GM21526 (cell line): ENCODE measurements around the gene RAE1.

ENCODE experiments used
- ATAC-seq: cut with Tn5 transposase; IDR thresholded peaks from one replicate; pipeline ENCODE4 v1.9.1; 2021; ENCODE audit warnings: moderate library complexity; ENCODE audit not compliant: unreplicated experiment, low FRiP score

RAE1 gene

GRCh38 chr20:57385940-57386339 lies 34.9 kb downstream of the RAE1 start:
- no peak for ATAC-seq

GRCh38 chr20:57386762-57387161 lies 35.7 kb downstream of the RAE1 start:
- no peak for ATAC-seq

- ATAC-seq: no peak
Observed at GRCh38 chr20:57387463-57387862, 36.4 kb downstream of the RAE1 start.

DNA sequence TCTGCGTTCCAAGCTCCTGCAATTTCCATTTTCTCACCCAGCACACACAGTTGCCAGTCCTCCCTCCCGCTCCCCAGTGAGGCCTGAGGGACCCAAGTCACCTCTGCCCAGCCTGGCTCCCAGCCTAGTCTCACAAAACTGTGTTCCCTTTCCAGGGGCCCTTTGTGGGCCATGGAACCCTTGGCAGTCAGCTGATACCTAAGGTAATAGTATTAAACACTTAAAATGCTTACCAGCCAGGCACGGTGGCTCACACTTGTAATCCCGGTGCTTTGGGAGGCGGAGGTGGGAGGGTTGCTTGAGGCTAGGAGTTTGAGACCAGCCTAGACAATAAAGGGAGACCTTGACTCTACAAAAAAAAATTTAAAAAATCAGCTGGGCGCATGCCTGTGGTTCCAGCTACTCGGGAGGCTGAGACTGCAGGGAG lies 36.9 kb downstream of the RAE1 start:
- no peak for ATAC-seq

DNA sequence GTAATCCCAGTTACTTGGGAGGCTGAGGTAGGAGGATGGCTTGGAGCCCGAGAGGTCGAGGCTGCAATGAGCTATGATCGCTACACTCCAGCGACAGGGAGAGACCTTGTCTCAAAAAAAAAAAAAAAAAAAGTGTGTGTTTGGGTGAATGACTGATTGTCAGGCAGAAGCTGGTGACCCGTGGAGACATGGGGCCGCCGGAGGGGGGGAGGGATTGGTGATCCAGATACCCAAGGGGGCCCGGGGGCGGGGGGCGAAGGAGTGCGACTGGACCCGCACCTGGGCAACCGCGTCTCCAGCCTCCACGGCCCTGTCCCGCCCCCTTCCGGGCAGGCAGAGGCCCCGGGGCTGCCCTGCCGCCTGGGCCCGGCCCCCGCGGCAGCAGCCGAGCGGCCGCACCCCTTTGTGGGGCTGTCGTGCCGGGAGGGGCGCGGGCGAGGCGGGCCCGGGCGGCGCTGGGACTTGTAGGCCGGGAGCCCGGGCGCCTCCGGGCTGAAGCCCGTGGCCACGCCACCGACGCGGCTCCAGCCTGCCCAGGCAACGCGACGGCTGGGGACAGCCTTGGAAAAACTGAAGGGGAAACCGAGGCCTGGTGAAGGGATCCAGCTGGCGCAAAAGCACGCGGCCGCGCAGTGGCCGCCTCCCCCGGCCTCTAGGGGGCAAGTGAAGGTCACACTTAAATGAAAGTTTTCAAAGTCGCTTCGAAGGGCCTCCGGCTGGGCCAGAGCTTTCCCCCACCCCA lies 38.1 kb downstream of the RAE1 start:
- ATAC-seq: peak; percentile 25

- no peak for ATAC-seq
Observed at GRCh38 chr20:57389695-57390603, 38.9 kb downstream of the RAE1 start.

DNA sequence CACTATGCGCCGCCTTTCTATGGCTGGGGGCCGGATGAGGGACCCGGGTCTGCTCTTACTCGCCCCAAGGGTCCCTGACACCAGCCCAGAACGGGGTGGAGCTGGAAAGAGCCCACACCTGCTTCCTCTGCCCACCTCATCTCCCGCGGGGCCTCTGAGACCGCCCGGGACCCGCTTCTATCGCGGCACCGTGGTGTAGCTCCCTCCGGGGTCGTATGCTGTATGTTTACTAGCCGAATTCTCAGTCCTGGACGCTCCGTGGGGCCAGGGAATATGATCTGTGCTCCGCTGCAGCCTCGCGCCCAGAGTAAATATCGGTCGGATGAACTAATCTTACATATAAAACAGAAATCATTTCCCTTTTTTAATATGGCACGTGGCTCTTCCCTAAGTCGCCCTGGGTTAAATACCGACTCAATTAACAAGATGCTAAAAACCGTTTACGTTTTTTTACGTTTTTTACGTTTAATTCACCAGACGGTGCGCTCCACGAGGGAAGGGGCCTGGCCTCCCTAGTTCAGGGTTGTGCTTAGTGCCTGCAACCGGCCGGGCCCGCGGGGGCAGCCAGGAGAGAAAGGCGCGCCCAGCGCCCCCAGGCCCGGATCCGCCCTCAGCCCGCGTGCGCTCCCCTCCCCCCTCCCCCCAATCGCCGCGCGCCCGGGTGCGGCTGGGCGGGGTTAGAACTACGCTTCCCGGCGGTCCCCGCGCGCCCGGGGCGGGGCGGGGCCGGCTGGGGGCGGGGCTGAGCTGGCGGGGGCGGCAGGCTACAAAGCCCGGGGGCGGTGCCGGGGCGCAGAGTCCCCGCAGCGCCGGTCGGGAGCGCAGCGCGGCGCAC lies 39.8 kb downstream of the RAE1 start, which contains the start of gene RBM38:
Gene RBM38 (plus strand): TSS at position 793 of the 835 bp plus-strand sequence. CDS start 186 bp downstream, outside the sequence.
- peak; percentile 36 for ATAC-seq

DNA sequence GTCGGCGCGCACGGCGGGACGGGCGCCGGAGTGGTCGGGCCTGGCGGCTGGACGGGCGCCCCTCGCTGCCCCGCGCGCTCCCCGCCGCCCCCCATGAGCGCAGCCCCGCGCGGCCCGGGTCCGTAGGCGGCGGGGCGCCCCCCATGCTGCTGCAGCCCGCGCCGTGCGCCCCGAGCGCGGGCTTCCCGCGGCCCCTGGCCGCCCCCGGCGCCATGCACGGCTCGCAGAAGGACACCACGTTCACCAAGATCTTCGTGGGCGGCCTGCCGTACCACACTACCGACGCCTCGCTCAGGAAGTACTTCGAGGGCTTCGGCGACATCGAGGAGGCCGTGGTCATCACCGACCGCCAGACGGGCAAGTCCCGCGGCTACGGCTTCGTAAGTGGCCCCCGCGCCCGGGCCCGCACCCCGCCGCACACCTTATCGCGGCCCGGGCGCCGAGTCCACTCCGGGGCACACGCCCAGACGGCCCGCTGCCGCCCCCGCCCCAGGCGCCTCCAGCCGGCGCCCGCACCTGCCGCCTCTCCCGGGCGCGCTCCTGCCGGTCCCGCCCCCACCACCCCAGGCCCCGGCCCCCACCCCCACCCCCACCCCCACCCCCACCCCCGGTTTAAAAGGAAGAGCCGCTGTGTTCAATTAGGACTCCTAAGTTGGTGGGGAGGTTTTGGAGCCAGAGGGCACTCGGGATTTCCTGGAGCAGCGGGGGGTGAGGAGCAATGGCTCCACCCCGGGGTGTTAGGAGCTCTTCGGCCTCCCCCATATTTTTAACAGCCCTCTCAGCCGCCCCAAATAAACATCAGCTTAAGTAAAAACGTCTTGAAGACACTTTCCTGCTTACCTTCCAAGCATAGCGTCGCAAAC lies 40.6 kb downstream of the RAE1 start:
- peak; percentile 19 for ATAC-seq

GRCh38 chr20:57392512-57393271 lies 41.6 kb downstream of the RAE1 start:
- ATAC-seq: no peak

DNA sequence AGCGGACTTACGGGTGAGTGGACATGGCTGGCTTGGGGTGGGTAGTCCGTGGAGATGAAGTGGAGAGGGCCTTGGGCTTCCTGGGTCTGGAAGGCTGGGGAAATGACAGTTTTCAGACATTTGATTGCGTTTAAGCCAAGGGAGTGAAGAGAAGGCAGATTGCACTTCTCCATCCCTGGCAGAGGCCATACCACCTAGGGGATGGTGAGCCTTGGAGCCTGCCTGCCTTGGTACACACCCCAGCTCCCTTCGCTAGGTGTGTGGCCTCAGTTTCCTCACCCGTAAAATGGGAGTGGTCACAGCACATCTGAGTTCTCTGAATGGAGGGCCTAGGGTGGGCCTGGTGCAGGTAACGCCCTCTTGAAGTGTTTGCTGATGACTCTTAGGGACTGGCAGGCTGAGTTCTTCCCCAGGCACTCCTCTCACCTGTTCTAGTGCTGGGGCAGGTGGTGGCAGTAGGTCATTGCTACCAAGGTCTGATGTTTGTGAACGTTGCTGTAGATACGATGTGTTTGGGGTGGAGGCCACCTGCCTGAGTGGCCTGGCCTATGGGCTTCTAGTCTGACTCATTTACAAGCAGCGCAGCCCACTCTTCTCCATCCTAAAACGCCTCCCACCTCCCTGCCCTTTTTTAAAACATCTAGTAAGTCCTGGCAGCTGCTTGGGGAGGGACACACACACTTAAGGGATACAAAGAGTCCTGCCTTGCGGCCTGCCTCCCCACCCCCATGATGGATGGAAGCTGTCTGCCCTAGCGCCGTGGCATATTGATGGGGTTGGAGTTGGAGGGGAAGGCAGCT lies 42.5 kb downstream of the RAE1 start:
- ATAC-seq: no peak

GRCh38 chr20:57394121-57395082 lies 43.3 kb downstream of the RAE1 start:
- no peak for ATAC-seq

GRCh38 chr20:57395111-57395966 lies 44.3 kb downstream of the RAE1 start:
- ATAC-seq: no peak

DNA sequence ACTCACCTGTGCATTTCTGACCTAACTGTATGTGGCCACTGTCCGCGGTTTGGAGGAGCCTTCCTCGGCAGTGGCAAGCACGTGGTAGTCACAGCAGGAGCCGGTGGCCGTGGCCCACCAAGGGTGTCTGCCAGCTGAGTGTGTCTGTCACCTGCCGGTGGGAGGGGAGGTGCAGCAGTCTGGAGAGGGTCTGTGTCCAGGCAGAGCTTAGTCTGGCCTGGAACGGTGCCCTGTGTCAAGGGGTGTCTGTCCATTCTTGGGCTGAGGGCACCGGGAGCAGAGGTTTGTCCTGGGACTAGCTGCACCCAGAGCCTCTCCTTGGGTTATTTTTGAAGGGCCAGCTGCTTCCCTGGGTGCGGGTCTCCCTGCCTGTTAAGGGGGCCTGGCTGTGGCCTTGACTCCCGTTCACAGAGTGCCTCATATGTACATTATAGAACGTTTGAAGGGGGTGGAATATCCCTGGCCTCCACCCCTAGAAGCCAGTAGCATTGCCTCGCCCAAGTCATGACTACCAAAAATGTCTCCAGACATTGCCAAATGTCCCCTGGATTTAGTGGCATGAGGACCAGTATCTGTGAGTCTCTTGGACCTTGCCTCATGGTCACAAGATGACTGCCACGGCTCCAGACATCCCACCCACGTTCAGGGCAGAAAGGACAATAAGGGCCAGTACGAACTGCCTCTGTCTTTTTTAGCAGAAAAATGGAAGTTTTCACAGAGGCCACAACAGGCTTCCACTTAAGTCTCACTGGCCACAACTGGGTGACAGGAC lies 45.3 kb downstream of the RAE1 start:
- no peak for ATAC-seq

DNA sequence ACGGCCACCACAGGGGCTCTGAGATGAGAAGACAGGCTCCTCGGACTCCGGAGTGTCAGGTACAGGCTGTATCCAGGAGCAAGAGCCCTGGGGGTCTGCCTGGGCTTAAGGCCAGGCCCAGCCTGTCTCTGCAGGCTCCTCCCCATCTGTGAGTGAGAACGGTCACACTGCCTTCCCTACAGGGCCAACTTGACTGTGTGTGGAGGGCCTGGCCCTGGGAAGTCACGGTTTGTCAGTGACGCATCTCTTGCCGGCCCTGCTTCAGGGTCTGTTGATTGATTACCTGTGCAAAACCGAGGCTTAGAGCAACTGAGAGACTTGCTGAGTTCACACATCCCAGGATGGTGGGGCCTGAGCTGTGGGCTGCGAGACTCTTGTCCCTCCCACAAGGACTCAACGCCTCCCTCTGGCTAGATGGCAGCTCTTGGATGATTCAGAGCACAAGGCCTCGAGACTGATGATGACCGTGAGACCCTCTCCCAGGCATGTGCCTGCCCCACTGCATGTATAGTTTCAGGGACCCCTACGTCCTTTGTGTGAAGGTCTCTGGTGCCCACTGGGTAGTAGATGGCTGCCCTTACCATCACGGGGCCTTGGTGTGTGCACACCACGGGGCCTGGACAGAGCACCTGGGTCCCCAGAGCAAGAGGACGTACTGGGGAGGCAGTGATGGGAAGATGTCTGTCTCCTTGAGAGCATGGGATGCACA lies 46.1 kb downstream of the RAE1 start:
- ATAC-seq: no peak

DNA sequence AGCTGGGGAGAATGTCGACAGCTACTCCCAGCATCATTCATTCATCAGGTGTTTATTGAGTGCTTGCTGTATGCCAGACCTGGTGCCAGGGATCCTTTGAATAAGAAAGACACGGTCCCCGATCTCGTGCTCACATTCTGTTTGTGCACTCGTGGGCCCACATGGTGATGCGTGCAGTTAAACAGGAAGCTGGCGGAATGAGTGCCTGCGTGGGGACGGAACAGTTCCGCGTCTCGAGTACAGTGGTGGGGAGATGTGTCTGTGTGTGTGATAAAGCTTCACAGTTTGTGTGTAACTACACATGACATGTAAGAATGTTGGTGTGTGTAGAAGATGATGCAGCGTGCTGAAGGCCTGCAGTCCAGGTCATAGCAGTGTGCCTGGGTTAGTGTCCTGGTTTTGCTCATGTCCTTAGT lies 46.6 kb downstream of the RAE1 start:
- peak; percentile 10 for ATAC-seq
